ELF-1 (cell line): ENCODE data around the gene EID3.
"Not testable (repeated sequence)": the region's sequence is repeated elsewhere in the genome, so short reads cannot be mapped to it uniquely, and the experiment has no call there.

Experiments
- DNase-seq: peaks from one replicate; pipeline ENCODE4 v3.0.0-alpha.2; 2016; ENCODE audit warnings: low read depth, low spot score

The EID3 gene

GRCh38 chr12:104303538-104304151 lies at the start of gene EID3:
Gene EID3 (plus strand): TSS chr12:104303739. CDS start chr12:104303935, 196 bp downstream.
- DNase-seq, result peak; percentile 90

GRCh38 chr12:104257913-104258472 lies 45.5 kb upstream of the EID3 start:
- no peak for DNase-seq

GRCh38 chr12:104258476-104259067 lies 45.0 kb upstream of the EID3 start:
- no peak for DNase-seq

GRCh38 chr12:104263026-104263425 lies 40.5 kb upstream of the EID3 start:
- DNase-seq, result no peak

GRCh38 chr12:104263580-104264358 lies 39.8 kb upstream of the EID3 start:
- DNase-seq, result no peak

GRCh38 chr12:104265436-104265835 lies 38.1 kb upstream of the EID3 start:
- DNase-seq, result not testable (repeated sequence)

- DNase-seq, result no peak
Measured at GRCh38 chr12:104272938-104273337, 30.6 kb upstream of the EID3 start.

- DNase-seq, result no peak
Measured at GRCh38 chr12:104273503-104273902, 30.0 kb upstream of the EID3 start.

- DNase-seq, result no peak
Measured at GRCh38 chr12:104274811-104275210, 28.7 kb upstream of the EID3 start.

- no peak for DNase-seq
Measured at GRCh38 chr12:104275689-104276088, 27.9 kb upstream of the EID3 start.

- no peak for DNase-seq
Measured at GRCh38 chr12:104276273-104277131, 27.0 kb upstream of the EID3 start.

GRCh38 chr12:104279164-104279563 lies 24.4 kb upstream of the EID3 start:
- DNase-seq, result no peak

GRCh38 chr12:104280111-104280510 lies 23.4 kb upstream of the EID3 start:
- DNase-seq, result no peak

GRCh38 chr12:104280717-104281458 lies 22.7 kb upstream of the EID3 start:
- DNase-seq, result no peak

GRCh38 chr12:104281636-104282035 lies 21.9 kb upstream of the EID3 start:
- no peak for DNase-seq

GRCh38 chr12:104282109-104282508 lies 21.4 kb upstream of the EID3 start:
- no peak for DNase-seq

GRCh38 chr12:104285740-104286515 lies 17.6 kb upstream of the EID3 start:
- DNase-seq, result no peak

- DNase-seq, result peak; percentile 99
Measured at GRCh38 chr12:104286516-104287482, 16.7 kb upstream of the EID3 start.
